A673 (cell line): ENCODE results near the gene CASKIN2. TPM values are rescaled to one million over a fixed set of nuclear protein-coding genes. Genes with fewer than 3 reads are reported as not detected.

ENCODE experiments used
- BruUV-seq: library from RNA; stranded (reverse); fragments of 400-500 nt; replicated peaks from 2 replicates; lab custom pipeline; 2021; lab: Mats Ljungman, UMichigan
- CTCF ChIA-PET: fragments of 300-600 bp; sonication (Branson Sonifier 250); formaldehyde crosslinking; loops from one replicate; lab custom pipeline; 2022; ENCODE audit warnings: antibody characterized with exemption; lab: Charles Lee
- POLR2A ChIA-PET: fragments of 300-600 bp; sonication (Branson Sonifier 250); formaldehyde crosslinking; loops from one replicate; lab custom pipeline; 2022; ENCODE audit warnings: antibody characterized with exemption; ENCODE audit not compliant: low non-redundant PET; lab: Charles Lee
- DNase-seq: peaks from one replicate; pipeline ENCODE4 v3.0.0-alpha.2; 2015; ENCODE audit warnings: low spot score
- H3K27ac ChIP-seq: fragments of 200-600 bp; sonication (generic); 2 replicates; pipeline ENCODE4 v1.5.1; 2016; ENCODE audit warnings: mixed run types, low read depth, mild to moderate bottlenecking, mixed read lengths, antibody characterized with exemption, low read length; ENCODE audit not compliant: poor library complexity, severe bottlenecking
- H3K27me3 ChIP-seq: fragments of 200-600 bp; sonication (generic); replicated peaks from 2 replicates; pipeline ENCODE4 v1.6.1; 2017; ENCODE audit warnings: mixed run types, low read depth, mild to moderate bottlenecking, mixed read lengths, antibody characterized with exemption, low read length; ENCODE audit not compliant: insufficient read depth, poor library complexity
- H3K36me3 ChIP-seq: fragments of 200-600 bp; sonication (generic); 2 replicates; pipeline ENCODE4 v1.6.1; 2016; ENCODE audit warnings: mixed run types, mild to moderate bottlenecking, mixed read lengths, antibody characterized with exemption, low read length; ENCODE audit not compliant: insufficient read depth, poor library complexity, severe bottlenecking
- H3K4me1 ChIP-seq: fragments of 200-600 bp; sonication (generic); 2 replicates; pipeline ENCODE4 v1.6.1; 2017; ENCODE audit warnings: mixed run types, mild to moderate bottlenecking, mixed read lengths, antibody characterized with exemption, low read length; ENCODE audit not compliant: insufficient read depth, poor library complexity, severe bottlenecking
- H3K4me3 ChIP-seq: fragments of 200-600 bp; sonication (generic); 2 replicates; pipeline ENCODE4 v1.5.1; 2016; ENCODE audit warnings: low read depth, mixed run types, mild to moderate bottlenecking, mixed read lengths, low read length; ENCODE audit not compliant: poor library complexity, severe bottlenecking
- H3K9me3 ChIP-seq: fragments of 200-600 bp; sonication (generic); 2 replicates; pipeline ENCODE4 v1.6.1; 2016; ENCODE audit warnings: mixed run types, low read depth, mild to moderate bottlenecking, mixed read lengths, antibody characterized with exemption, low read length; ENCODE audit not compliant: poor library complexity, severe bottlenecking
- CTCF ChIP-seq: fragments of 300-800, 200-600 bp; sonication (generic); conservative IDR thresholded peaks from 2 replicates; pipeline ENCODE4 v1.5.1; 2017; ENCODE audit warnings: low read depth, mild to moderate bottlenecking, antibody characterized with exemption, low read length, moderate library complexity, mixed read lengths
- EZH2 ChIP-seq: fragments of 200-600 bp; sonication (generic); IDR thresholded peaks from 2 replicates; pipeline ENCODE4 v1.6.1; 2017; ENCODE audit warnings: borderline replicate concordance, low read depth, mild to moderate bottlenecking, mixed read lengths, antibody characterized with exemption, low read length; ENCODE audit not compliant: poor library complexity, severe bottlenecking
- intact Hi-C: fragments of 100-400 bp; cut with micrococcal nuclease; formaldehyde crosslinking; loops from one replicate; pipeline ENCODE4 v1.10.0; 2022; ENCODE audit not compliant: unreplicated experiment
- total RNA-seq: library from RNA; stranded (reverse); gene quantifications from 2 replicates; pipeline ENCODE4 v1.2.3, GENCODE V29; 2021

CASKIN2 gene
- total RNA-seq, 1 experiment from 2014 or later: 32.6 TPM

GRCh38 chr17:75475144-75475835 lies 40.0 kb downstream of the CASKIN2 start:
- DNase-seq: no peak
- H3K27ac ChIP-seq: no peak overlapping the region
- intact Hi-C loops: no loop called here
- H3K27me3 ChIP-seq: no peaks in the 10 kb centered on the region
- H3K4me3 ChIP-seq: no peak overlapping the region
- peaks cover 12% of the 10 kb centered on the region for H3K36me3 ChIP-seq
- H3K4me1 ChIP-seq: no peaks in the 10 kb centered on the region
- ChIA-PET CTCF (no interaction called here), POLR2A (no interaction called here)
- BruUV-seq: no TSS peak
- H3K9me3 ChIP-seq: no peaks in the 10 kb centered on the region
- TF ChIP-seq EZH2: no peak

GRCh38 chr17:75474736-75475135 lies 40.6 kb downstream of the CASKIN2 start:
- H3K36me3 ChIP-seq: peaks cover 12% of the 10 kb centered on the region

GRCh38 chr17:75473246-75473645 lies 42.1 kb downstream of the CASKIN2 start:
- intact Hi-C loops: no loop called here
- CTCF ChIA-PET: no interaction called here
- Histone ChIP-seq H3K27ac (no peak overlapping the region), H3K9me3 (no peaks in the 10 kb centered on the region), H3K27me3 (no peaks in the 10 kb centered on the region), H3K4me3 (no peak overlapping the region), H3K4me1 (no peaks in the 10 kb centered on the region), H3K36me3 (peaks cover 12% of the 10 kb centered on the region)
- no peak for DNase-seq
- TF ChIP-seq EZH2 (no peak), CTCF (no peak)
- POLR2A ChIA-PET: no interaction called here
- BruUV-seq: no TSS peak

More at GRCh38 chr17:75474736-75475135, 40.6 kb downstream of the CASKIN2 start:
- BruUV-seq: no TSS peak
- Histone ChIP-seq H3K4me1 (no peaks in the 10 kb centered on the region), H3K27ac (no peak overlapping the region), H3K27me3 (no peaks in the 10 kb centered on the region), H3K9me3 (no peaks in the 10 kb centered on the region), H3K4me3 (no peak overlapping the region)
- no peak for DNase-seq
- ChIA-PET POLR2A (no interaction called here), CTCF (interaction anchor here (0.6 kb wide), 1 partner anchor 158 kb away, joined by 3 read pairs; the partner anchor contains the start of gene SMIM5)
- intact Hi-C loops: no loop called here
- TF ChIP-seq EZH2: no peak
- no peak for TF ChIP-seq CTCF

GRCh38 chr17:75472119-75472518 lies 43.2 kb downstream of the CASKIN2 start:
- Histone ChIP-seq H3K36me3 (peaks cover 12% of the 10 kb centered on the region), H3K4me1 (no peaks in the 10 kb centered on the region), H3K9me3 (no peaks in the 10 kb centered on the region), H3K4me3 (no peak overlapping the region), H3K27ac (no peak overlapping the region), H3K27me3 (no peaks in the 10 kb centered on the region)
- no peak for DNase-seq
- POLR2A ChIA-PET: no interaction called here
- CTCF ChIA-PET: no interaction called here
- BruUV-seq: no TSS peak
- TF ChIP-seq EZH2: no peak
- TF ChIP-seq CTCF: no peak
- intact Hi-C loops: no loop called here
